HG02870 (cell line): Measurements from ENCODE around the gene VN1R4.
"Not testable (repeated sequence)": the region's sequence is repeated elsewhere in the genome, so short reads cannot be mapped to it uniquely, and the experiment has no call there.

Source experiments
- ATAC-seq: cut with Tn5 transposase; IDR thresholded peaks from one replicate; pipeline ENCODE4 v1.9.1; 2021; ENCODE audit warnings: mild to moderate bottlenecking, moderate library complexity; ENCODE audit not compliant: unreplicated experiment

The VN1R4 gene, protein sequence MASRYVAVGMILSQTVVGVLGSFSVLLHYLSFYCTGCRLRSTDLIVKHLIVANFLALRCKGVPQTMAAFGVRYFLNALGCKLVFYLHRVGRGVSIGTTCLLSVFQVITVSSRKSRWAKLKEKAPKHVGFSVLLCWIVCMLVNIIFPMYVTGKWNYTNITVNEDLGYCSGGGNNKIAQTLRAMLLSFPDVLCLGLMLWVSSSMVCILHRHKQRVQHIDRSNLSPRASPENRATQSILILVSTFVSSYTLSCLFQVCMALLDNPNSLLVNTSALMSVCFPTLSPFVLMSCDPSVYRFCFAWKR

GRCh38 chr19:53267623-53268022, at the start of gene VN1R4:
VN1R4 (minus strand) TSS chr19:53267723; CDS start chr19:53267665, 58 bp downstream.
- not testable (repeated sequence) for ATAC-seq

DNA sequence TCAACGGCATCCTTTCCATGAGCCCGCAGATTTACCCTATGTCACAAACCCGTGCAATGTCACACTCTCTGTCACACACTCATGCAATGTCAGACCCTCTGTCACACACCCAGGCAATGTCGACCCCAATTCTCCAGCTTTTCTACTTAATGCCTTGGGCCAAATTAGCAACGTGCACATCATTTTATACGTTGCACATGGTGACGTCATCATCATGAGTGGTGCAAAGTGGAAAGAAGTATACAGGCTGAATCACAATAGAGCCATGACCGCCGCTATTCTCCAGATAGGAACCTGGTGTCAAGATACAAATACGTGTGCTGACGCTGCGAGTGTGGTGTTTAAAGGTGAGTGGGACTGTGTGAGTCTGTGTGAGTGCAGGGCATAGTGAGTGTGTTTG, 44.4 kb upstream of the VN1R4 start:
- ATAC-seq = no peak

GRCh38 chr19:53311044-53311443, 43.5 kb upstream of the VN1R4 start:
- no peak for ATAC-seq

DNA sequence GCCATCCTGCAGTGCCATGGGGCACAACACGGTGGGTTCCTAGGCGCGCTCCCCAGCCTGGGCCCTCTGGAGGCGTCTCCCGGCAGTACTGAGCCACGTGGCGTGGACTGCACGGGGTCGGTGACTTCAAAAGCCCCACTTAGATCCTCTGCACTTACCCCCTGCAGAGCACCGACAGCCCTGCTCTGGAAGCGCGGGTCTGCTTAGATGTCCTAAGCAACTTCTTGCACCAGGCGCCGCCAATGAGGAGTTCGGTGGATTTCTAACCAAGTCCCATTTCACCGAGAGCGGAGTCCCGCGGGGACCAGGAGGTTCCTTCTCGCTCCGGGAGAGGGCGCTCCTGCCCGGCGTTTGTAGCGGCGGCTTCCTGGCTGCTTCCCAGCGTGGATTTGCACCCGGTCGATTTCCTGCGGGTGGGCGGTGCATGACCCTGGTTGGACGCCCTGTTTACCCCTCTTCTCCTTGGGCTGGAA, 40.9 kb upstream of the VN1R4 start:
- no peak for ATAC-seq

GRCh38 chr19:53301341-53301740, 33.8 kb upstream of the VN1R4 start:
- not testable (repeated sequence) for ATAC-seq

- no peak for ATAC-seq
These were observed 27.4 kb upstream of the VN1R4 start for GRCh38 chr19:53294786-53295441.

DNA sequence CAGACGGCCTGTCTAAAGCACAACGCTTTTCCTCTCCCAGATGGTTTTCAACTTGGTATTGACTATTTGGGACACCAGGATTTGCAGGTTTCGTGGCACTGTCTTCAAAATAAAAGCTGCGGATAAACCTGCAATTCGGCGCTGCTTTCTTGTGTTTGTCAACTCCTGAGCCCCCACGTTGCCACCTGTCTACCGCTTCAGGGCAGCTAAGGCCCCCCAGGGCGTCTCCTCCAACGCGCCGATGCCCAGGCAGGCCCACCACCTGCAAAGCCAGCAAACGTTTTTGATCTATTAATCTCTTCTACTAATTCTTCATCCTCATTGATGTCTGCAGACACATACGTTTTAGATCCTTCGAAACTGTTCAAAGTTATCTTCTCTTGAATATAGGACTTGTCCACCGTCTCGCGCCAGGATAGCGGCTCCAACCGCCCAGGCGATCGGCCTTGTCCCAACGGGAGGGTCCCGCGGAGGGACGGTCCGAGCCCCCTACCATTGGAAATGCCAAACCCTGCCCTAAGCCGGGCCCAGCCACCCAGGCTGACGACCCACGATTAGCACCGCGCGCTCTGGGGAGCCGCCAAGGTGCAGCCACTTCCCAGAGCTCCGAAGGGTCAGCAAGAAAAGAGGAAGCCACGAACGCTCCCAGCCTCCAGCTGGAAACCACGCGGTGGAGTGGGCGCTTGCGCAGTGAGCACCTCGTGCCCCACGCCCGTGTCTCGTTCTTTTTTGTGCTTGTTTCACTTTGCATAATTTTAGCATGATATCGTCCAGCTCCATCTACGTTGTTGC, 23.4 kb upstream of the VN1R4 start:
- no peak for ATAC-seq

GRCh38 chr19:53285087-53285486, 17.6 kb upstream of the VN1R4 start:
- ATAC-seq = no peak

DNA sequence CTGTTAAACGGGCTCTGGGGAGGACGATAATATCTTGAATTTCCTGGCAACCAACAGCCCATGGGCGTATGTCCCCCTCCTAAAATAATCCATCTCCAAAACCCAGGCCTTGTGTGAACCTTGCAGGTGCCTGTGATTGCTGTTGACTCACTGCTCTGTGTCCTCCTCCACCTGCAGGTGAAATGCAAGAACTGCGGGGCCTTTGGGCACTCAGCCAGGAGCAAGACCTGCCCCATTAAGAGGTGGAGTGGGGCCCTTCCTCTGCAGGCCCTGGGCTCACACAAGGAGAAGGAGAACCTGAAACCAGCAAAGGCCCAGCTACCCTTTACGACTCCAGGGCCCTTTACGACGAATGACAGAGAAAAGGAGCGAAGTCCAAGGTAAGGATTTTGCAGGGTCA, 14.4 kb upstream of the VN1R4 start:
- not testable (repeated sequence) for ATAC-seq

DNA sequence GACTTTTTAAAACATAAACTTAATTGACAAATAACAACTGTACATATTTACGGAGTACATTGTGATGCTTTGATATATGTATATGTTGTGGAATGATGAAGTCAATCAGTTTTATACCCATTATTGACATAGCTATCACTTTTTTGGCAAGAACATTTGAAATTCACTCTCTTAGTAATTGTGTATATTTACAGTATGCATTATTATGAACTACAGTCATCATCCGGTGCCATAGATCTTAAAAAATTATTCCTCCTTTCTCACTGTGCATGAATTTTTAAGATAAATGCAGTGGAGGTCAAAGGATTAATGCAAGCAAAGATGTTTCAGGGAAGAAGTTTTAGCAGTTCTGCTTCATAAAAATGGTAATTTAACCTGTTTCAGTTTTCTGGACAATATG, 8.0 kb upstream of the VN1R4 start:
- no peak for ATAC-seq

GRCh38 chr19:53272044-53272443, 4.5 kb upstream of the VN1R4 start:
- no peak for ATAC-seq

DNA sequence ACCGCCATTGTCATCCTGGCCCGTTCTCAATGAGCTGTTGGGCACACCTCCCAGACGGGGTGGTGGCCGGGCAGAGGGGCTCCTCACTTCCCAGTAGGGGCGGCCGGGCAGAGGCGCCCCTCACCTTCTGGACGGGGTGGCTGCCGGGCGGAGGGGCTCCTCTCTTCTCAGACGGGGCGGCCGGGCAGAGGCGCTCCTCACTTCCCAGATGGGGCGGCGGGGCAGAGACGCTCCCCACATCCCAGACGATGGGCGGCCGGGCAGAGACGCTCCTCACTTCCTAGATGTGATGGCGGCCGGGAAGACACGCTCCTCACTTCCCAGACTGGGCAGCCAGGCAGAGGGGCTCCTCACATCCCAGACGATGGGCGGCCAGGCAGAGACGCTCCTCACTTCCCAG, 2.3 kb upstream of the VN1R4 start:
- not testable (repeated sequence) for ATAC-seq

DNA sequence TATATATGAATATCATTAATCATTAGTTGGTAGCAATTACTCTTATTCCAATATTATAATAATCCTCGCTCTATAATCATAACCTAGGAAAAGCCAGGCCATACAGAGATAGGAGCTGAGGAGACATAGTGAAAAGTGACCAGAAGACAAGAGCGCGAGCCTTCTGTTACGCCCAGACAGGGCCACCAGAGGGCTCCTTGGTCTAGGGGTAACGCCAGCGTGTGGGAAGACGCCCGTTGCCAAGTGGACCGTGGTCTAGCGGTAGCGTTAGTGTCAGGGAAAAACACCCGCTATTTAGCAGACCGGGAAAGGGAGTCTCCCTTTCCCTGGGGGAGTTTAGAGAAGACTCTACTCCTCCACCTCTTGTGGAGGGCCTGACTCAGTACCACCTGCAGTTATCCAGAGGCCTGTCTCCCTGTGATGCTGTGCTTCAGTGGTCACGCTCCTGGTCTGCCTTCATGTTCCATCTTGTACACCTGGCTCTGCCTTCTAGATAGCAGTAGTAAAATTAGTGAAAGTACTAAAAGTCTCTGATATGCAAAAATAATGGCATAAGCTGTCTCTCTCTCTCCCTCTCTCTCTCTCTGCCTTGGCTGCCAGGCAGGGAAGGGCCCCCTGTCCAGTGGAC, 9.7 kb downstream of the VN1R4 start, which contains the start of gene VN1R2:
VN1R2 (plus strand) TSS at position 578 of the 628 bp plus-strand sequence. CDS start 84 bp downstream, outside the sequence.
- not testable (repeated sequence) for ATAC-seq

- no peak for ATAC-seq
These were observed 12.8 kb downstream of the VN1R4 start, which contains the start of gene ZNF677 for GRCh38 chr19:53254411-53255341. ZNF677 (minus strand) TSS chr19:53254873; CDS start chr19:53251550, 3,323 bp downstream.

DNA sequence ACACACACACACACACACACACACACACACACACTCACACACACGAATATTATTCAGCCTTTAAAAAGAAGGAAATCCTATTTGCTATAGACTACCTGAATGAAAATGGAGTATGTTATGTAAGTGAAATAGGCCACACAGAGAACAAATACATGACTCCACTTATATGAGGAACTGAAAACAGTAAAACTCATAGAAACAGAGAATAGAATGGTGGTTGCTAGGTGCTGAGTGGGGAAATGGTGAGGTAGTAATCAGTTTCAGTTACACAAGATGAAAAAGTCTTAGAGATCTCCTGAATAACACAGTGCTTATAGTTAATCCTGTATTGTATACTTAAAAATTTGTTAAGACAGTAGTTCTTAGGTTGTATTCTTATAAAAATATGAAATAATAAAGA, 21.0 kb downstream of the VN1R4 start:
- ATAC-seq = no peak

- ATAC-seq = no peak
These were observed 30.3 kb downstream of the VN1R4 start for GRCh38 chr19:53237114-53237777.

DNA sequence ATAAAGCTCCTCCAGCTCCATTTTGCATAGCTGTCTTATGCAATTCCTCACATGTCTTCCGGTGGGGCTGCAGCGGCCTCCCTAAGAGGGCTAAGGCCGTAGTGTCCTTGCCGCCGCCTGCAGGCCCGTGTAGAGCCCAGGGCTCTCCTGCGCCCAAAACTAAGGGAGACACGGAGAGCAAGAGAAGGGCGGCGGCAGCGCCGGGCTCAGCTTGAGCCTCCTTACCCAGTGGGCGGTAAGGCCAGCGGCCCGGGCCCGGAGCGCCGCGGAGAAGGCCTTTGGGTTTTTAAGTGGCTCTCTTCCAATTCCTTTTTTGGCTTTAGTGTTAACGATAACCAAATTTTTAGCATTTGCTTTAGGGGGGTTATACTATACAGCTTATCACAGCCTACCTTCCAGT, 42.9 kb downstream of the VN1R4 start:
- no peak for ATAC-seq

- not testable (repeated sequence) for ATAC-seq
These were observed 44.8 kb downstream of the VN1R4 start for GRCh38 chr19:53222716-53223115.
